Right lung (tissue), 5 donors: Measurements from ENCODE around the gene AQP6. TPM values are rescaled to one million over a fixed set of nuclear protein-coding genes. Genes with fewer than 3 reads are reported as not detected.

ENCODE experiments used
- polyA plus RNA-seq, 5 donors: library from polyadenylated mRNA; unstranded; fragments of 120-200 nt; gene quantifications; one replicate each; pipeline versions ENCODE4 v1.2.1 to v1.2.3, GENCODE V29; 2013; ENCODE audit warnings: inconsistent platforms in 1 of 5, low replicate concordance in 1 of 5; ENCODE audit not compliant: insufficient read length in 5 of 5, insufficient read depth in 1 of 5

AQP6 gene
- polyA plus RNA-seq, 5 donors: 0.22 to 0.45 (median 0.29) TPM

Other genes with a start within 250 kb of the AQP6 start
- gene TMBIM6, start 231.4 kb upstream of the AQP6 start, polyA plus RNA-seq: 100 to 1,000 TPM; 430 to 538 (median 511) TPM
- gene NCKAP5L, start 144.5 kb upstream of the AQP6 start, polyA plus RNA-seq: 10 to 100 TPM; 13.4 to 25.7 (median 19.2) TPM
- gene BCDIN3D, start 129.8 kb upstream of the AQP6 start, polyA plus RNA-seq: 1 to 10 TPM; 5.6 to 6.9 (median 6.2) TPM
- gene FAIM2, start 69.0 kb upstream of the AQP6 start, polyA plus RNA-seq: 1 to 10 TPM in 1 of 5 donors, under 1 TPM in 4; 0.14 to 1.3 (median 0.57) TPM
- gene AQP2, start 22.2 kb upstream of the AQP6 start, polyA plus RNA-seq: under 1 TPM; 0.11 to 0.58 (median 0.17) TPM
- 10 to 100 TPM in 2 of 5 donors, 1 to 10 TPM in 3; 3.9 to 11.4 (median 8.4) TPM for gene AQP5, start 11.1 kb upstream of the AQP6 start, polyA plus RNA-seq
- gene RACGAP1, start 52.5 kb downstream of the AQP6 start, polyA plus RNA-seq: 10 to 100 TPM; 33.4 to 80.0 (median 54.5) TPM
- 10 to 100 TPM in 1 of 5 donors, 1 to 10 TPM in 4; 7.2 to 11.5 (median 9.0) TPM for gene ASIC1, start 84.6 kb downstream of the AQP6 start, polyA plus RNA-seq
- gene SMARCD1, start 112.4 kb downstream of the AQP6 start, polyA plus RNA-seq: 100 to 1,000 TPM; 132 to 141 (median 139) TPM
- gene GPD1, start 131.1 kb downstream of the AQP6 start, polyA plus RNA-seq: 1 to 10 TPM in 2 of 5 donors, under 1 TPM in 3; 0.44 to 3.5 (median 0.72) TPM
- 10 to 100 TPM; 32.2 to 47.9 (median 35.1) TPM for gene COX14, start 139.3 kb downstream of the AQP6 start, polyA plus RNA-seq
- 10 to 100 TPM; 59.2 to 77.7 (median 65.6) TPM for gene CERS5, start 194.4 kb downstream of the AQP6 start, polyA plus RNA-seq